MCF 10A (cell line): ENCODE results near the gene AIRE. TPM values are rescaled to one million over a fixed set of nuclear protein-coding genes. Genes with fewer than 3 reads are reported as not detected.

Experiments used
- BruUV-seq: library from RNA; stranded (reverse); fragments of 400-500 nt; replicated peaks from 2 replicates; lab custom pipeline; 2021; lab: Mats Ljungman, UMichigan
- CTCF ChIA-PET: fragments of 300-600 bp; sonication (Branson Sonifier 250); formaldehyde crosslinking; extraction: SDS; loops from one replicate; lab custom pipeline; 2021; ENCODE audit warnings: antibody characterized with exemption, inconsistent platforms; lab: Yijun Ruan, JAX
- POLR2A ChIA-PET: fragments of 300-600, 350-650 bp; sonication (Branson Sonifier 250); formaldehyde crosslinking; extraction: SDS; loops from one replicate; lab custom pipeline; 2020; ENCODE audit warnings: antibody characterized with exemption, inconsistent platforms; lab: Yijun Ruan, JAX
- DNase-seq: peaks from one replicate; pipeline ENCODE4 v3.0.0-alpha.2; 2018; ENCODE audit not compliant: unreplicated experiment
- H3K27ac Mint-ChIP-seq: one replicate; pipeline ENCODE4 v1.8.0; 2022; ENCODE audit warnings: mild to moderate bottlenecking, low read depth, mixed read lengths; ENCODE audit not compliant: unreplicated experiment
- H3K27me3 Mint-ChIP-seq: one replicate; pipeline ENCODE4 v1.8.0; 2022; ENCODE audit warnings: mixed read lengths; ENCODE audit not compliant: insufficient read depth, unreplicated experiment
- H3K36me3 Mint-ChIP-seq: one replicate; pipeline ENCODE4 v1.8.0; 2022; ENCODE audit warnings: mild to moderate bottlenecking, moderate library complexity, mixed read lengths; ENCODE audit not compliant: insufficient read depth, unreplicated experiment
- H3K4me1 Mint-ChIP-seq: one replicate; pipeline ENCODE4 v1.8.0; 2022; ENCODE audit warnings: mixed read lengths; ENCODE audit not compliant: insufficient read depth, unreplicated experiment
- H3K4me3 Mint-ChIP-seq: one replicate; pipeline ENCODE4 v1.8.0; 2022; ENCODE audit warnings: mild to moderate bottlenecking, moderate library complexity, mixed read lengths; ENCODE audit not compliant: unreplicated experiment
- H3K9me3 Mint-ChIP-seq: one replicate; pipeline ENCODE4 v1.8.0; 2022; ENCODE audit warnings: mixed read lengths; ENCODE audit not compliant: unreplicated experiment
- intact Hi-C: fragments of 100-400 bp; cut with micrococcal nuclease; formaldehyde crosslinking; loops from 2 replicates; pipeline ENCODE4 v1.14.1; 2022
- total RNA-seq: library from RNA; stranded (reverse); gene quantifications from 2 replicates; pipeline ENCODE4 v1.2.3, GENCODE V29; 2022
- TF ChIP-seq, protein P1 (sequence below): fragments of 200-600 bp; IDR thresholded peaks from one replicate; pipeline ENCODE4 v1.8.0; 2022; ENCODE audit warnings: antibody characterized with exemption, mild to moderate bottlenecking; ENCODE audit not compliant: unreplicated experiment

The AIRE gene
- total RNA-seq, 1 experiment from 2014 or later: not detected

DNA sequence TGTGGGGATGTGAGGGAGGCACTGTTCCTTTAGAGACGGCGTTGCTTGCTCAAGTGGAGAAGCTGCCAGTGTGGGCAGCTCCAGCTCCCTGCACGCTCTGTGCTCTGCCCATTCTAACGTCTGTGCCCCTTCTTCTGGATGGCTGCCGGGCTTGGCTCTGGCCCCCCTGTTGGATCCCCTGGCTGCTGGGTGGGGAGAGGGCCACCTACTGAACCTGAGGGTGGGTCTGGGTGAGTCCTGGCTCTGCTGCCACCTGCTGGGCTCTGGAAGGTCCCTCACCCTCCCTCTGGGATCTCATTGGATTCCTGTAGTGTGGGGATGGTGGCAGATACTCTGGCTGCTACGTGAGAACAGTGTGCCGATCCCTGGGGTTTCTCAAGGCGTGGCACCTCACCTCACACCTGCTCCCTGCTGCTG is 19.2 kb downstream of the AIRE start:
- Mint-ChIP-seq H3K36me3 (peaks cover 6% of the 10 kb centered on the region), H3K27me3 (no peaks in the 10 kb centered on the region), H3K27ac (no peak overlapping the region), H3K4me1 (peaks cover 3% of the 10 kb centered on the region), H3K4me3 (no peak overlapping the region), H3K9me3 (no peaks in the 10 kb centered on the region)
- ChIA-PET POLR2A (no interaction called here), CTCF (interaction anchor here (0.7 to 1.3 kb wide), 3 partner anchors 8 to 50 kb away, joined by 3 to 6 read pairs (median 4); no protein-coding TSS in a partner anchor)
- intact Hi-C loops: no loop called here
- BruUV-seq: no TSS peak
- DNase-seq: peak; percentile 36
- TF ChIP-seq, protein P1, sequence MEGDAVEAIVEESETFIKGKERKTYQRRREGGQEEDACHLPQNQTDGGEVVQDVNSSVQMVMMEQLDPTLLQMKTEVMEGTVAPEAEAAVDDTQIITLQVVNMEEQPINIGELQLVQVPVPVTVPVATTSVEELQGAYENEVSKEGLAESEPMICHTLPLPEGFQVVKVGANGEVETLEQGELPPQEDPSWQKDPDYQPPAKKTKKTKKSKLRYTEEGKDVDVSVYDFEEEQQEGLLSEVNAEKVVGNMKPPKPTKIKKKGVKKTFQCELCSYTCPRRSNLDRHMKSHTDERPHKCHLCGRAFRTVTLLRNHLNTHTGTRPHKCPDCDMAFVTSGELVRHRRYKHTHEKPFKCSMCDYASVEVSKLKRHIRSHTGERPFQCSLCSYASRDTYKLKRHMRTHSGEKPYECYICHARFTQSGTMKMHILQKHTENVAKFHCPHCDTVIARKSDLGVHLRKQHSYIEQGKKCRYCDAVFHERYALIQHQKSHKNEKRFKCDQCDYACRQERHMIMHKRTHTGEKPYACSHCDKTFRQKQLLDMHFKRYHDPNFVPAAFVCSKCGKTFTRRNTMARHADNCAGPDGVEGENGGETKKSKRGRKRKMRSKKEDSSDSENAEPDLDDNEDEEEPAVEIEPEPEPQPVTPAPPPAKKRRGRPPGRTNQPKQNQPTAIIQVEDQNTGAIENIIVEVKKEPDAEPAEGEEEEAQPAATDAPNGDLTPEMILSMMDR: peak; percentile 63

DNA sequence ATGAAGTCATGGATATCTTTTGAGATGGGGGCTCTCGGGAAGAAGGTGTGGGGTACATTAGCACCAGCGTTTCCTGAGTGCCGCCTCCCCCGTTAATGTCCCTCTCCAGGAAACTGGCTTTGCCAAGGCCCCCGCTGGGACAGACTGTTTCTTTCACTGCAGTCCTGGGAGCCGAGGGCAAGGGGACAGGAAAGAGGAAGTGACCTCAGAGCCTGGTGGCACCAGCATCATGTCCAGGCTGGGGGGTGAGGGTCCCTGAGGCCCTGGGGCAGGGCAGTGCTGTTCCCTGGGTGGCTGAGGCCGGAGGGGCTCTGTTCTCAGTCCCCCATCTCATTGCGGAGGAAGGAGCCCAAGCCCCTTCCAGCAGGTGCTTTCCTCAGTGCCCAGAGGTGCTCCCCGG is 20.0 kb downstream of the AIRE start:
- Mint-ChIP-seq H3K9me3 (no peaks in the 10 kb centered on the region), H3K27me3 (no peaks in the 10 kb centered on the region), H3K4me1 (peaks cover 3% of the 10 kb centered on the region), H3K4me3 (no peak overlapping the region), H3K36me3 (peaks cover 6% of the 10 kb centered on the region), H3K27ac (no peak overlapping the region)
- no peak for DNase-seq
- intact Hi-C loops: no loop called here
- no TSS peak for BruUV-seq
- ChIA-PET POLR2A (no interaction called here), CTCF (interaction anchor here (1.1 kb wide), 1 partner anchor 12 kb away, joined by 3 read pairs; no protein-coding TSS in a partner anchor)
- TF ChIP-seq, protein P1: no peak

DNA sequence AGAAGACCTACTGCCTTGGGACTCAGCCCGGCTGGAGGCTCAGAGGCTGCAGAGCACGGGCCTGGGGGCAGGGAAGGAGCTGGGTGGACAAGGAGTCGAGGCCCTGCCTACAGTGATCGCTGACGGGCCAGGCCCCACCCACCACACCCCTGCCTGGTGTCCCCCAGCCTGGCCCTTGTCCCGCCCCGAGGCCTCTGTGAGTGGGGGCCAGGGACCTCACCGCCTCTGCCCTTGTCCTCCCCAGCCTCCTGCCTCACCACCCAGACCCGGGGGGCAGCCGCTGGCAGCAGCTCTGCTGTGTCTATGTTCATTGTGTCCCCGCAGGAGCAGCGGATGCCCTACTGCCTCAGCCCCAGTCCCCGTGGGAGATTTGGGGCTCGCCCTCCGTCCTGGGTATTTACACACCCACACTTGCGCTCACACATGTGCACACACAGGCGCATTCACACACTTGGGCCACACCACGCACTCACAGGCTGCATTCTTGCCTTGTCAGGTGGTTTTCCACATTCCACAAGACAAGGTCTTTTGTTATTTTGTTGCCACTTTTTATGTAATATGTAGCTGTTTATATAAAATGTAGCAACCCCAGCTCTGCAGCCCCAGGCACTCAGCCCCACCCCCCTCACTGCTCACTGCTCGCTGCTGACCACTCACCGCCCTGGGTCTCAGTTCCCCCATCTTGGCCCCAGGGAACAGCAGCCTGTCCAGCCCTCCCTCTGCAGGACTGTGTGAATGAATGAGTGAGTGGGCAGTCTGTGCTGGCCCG is 21.4 kb downstream of the AIRE start:
- intact Hi-C loops: no loop called here
- H3K27me3 Mint-ChIP-seq: no peaks in the 10 kb centered on the region
- ChIA-PET CTCF (interaction anchor here (0.6 kb wide), 1 partner anchor 16 kb away, joined by 3 read pairs; no protein-coding TSS in a partner anchor), POLR2A (no interaction called here)
- no peak overlapping the region for H3K4me3 Mint-ChIP-seq
- DNase-seq: no peak
- TF ChIP-seq, protein P1: no peak
- peaks cover 12% of the 10 kb centered on the region for H3K36me3 Mint-ChIP-seq
- no peaks in the 10 kb centered on the region for H3K9me3 Mint-ChIP-seq
- no TSS peak for BruUV-seq
- H3K4me1 Mint-ChIP-seq: peaks cover 3% of the 10 kb centered on the region
- no peak overlapping the region for H3K27ac Mint-ChIP-seq

DNA sequence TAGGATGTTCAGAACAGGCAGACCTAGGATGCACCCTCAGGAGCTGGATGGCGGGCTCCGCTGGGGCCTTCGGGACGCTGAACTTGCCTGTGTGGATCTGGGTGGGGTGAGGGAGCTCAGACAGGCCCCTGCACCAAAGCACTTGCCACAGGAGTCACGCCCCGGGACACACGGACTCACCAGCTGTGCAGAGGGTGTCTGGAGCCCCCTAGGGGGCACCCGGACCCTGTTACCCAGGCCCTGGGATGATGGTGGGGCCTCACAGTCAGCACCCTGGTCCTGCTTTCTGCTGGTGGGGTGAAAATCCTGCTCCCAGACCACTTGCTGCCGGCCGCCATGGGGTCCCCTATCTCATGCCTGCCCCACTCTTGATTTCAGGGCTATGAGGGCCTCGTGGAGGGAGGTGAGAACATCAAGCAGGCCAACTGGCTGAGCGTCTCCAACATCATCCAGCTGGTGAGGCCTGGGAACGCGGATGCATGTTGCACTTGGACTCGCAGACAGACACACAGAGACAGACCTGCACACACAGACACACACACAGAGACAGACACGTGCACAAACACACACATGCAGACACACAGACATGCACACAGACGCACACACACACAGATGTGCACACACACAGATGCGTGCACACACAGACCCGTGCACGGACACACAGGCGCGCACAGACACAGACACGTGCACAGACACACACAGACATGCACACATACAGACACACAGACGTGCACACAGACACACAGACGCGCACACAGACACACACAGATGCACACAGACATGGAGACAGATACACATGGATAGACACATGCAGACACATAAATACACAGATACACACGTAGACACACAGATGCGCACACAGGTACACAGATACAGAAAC is 25.2 kb downstream of the AIRE start:
- Mint-ChIP-seq H3K9me3 (no peaks in the 10 kb centered on the region), H3K27ac (no peak overlapping the region), H3K4me3 (no peak overlapping the region), H3K4me1 (no peaks in the 10 kb centered on the region), H3K27me3 (no peaks in the 10 kb centered on the region), H3K36me3 (peaks cover 13% of the 10 kb centered on the region)
- intact Hi-C loops: no loop called here
- TF ChIP-seq, protein P1: no peak
- POLR2A ChIA-PET: no interaction called here
- no TSS peak for BruUV-seq
- CTCF ChIA-PET: no interaction called here
- DNase-seq: no peak
